Stimulated activated CD4-positive, alpha-beta T cell treated with anti-CD3 and anti-CD28 coated beads, Interleukin-4, amount 100 ng/mL, for 24 hours (primary cell): ENCODE data around the gene SLC37A2.
A peak's percentile ranks its signal among the peaks of the same experiment; 100 is the strongest.
"Not testable (repeated sequence)": the region's sequence is repeated elsewhere in the genome, so short reads cannot be mapped to it uniquely, and the experiment has no call there.

Experiments
- DNase-seq: peaks from one replicate; pipeline ENCODE4 v3.0.0-alpha.2; 2020

Gene SLC37A2

DNA sequence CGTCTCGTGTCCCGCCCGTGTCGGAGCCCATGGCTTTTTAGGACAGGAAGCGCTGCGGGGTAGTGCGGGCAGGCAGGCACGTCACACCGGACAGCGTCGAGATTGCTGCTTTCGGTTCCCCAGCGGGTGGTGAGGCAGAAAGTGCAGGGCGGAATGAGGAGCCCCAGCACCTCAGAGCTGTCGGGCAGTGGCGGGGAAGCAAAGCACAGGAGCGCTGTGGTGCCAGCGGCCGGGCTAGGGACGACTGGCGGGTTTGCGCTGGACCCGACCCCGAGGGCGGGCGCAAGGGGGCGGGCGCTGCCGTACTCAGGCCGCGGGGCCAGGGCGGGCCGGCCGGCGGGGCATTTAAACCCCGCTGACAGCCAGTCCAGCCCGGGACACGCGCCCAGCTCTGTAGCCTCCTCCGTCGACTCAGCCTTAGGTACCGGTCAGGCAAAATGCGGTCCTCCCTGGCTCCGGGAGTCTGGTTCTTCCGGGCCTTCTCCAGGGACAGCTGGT is at the start of gene SLC37A2:
Gene SLC37A2, plus strand, starts transcription at position 375 of the 498 bp plus-strand sequence. Its CDS starts 63 bp downstream, at position 438.
- peak; percentile 37 for DNase-seq

GRCh38 chr11:125016413-125016812 is 46.7 kb upstream of the SLC37A2 start:
- no peak for DNase-seq

- no peak for DNase-seq
Measured at GRCh38 chr11:125020342-125020741, 42.8 kb upstream of the SLC37A2 start.

DNA sequence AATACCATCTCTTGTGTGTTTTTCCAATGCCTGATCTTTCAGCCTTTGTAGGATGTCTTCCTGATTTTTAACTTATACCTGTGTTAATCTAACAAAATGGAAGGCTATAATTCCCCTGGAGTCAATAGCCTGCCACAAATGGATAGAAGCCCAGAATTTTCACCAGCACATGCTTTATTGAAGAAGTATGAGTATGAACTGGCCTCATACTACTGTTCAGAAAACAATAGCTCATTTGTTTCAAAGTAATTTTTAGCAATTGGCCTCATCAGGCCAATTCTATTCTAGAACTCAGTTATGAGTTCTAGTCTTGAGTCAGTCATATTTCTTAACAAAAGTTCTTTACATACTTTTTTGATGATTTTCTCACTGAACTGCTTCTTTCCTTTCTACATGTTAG is 40.6 kb upstream of the SLC37A2 start:
- no peak for DNase-seq

- DNase-seq: no peak
Measured at GRCh38 chr11:125025968-125026367, 37.1 kb upstream of the SLC37A2 start.

DNA sequence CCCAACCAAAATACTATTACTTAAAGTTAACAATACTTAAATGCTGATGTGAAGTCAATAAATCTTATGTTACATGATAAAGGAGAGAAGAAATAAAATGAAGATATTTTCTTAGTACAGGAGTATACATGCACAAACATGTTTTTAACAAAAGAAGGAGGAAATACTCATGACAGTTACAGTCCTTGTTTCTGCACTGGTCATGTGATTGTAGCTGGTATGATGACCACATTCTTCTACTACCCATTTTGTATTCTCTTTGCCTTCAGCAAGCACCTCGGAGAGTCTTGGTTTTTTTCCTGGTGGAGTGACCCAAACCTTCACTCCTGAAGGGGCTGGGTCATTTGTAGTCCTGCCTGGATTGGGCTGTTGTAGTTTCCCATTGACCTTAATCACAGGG is 33.7 kb upstream of the SLC37A2 start:
- not testable (repeated sequence) for DNase-seq

DNA sequence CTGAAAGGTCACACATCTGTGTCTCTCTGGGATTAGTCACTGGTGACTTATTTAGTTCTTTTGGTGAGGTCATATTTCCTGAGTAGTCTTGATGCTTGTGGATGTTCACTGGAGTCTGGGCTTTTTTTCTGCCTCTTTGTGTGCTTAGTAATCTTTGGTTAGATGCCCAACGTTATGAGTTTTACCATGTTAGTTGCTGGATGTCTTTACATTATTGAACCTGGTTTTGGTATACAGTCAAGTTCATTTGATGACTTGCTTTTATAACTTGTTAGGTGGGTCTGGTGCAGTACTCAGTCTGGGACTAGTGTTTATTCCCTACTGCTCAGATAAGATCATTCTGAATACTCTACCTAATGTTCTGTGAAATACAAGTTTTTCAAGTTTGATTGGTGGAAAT is 26.2 kb upstream of the SLC37A2 start:
- DNase-seq: no peak

- DNase-seq: no peak
Measured at GRCh38 chr11:125049164-125049792, 13.8 kb upstream of the SLC37A2 start.

DNA sequence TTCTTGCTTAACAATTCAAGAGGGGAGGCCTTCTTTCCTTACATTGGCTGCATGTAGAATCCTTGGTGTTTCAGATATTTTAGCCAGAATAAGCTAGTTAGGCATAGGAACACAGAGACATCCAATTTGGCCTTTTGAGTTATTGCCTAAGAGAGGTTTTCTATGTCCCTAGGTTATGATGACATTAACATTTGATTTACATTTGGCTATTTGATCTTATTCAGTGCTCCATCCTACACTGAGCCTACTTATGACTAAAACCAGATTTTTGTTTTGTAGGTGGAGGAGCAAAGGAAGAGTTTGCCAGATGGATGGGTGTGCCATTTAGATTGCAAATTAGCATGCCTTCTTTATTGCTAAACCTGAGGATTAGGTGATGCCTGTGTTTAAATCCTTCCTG is 11.1 kb upstream of the SLC37A2 start:
- DNase-seq: no peak

GRCh38 chr11:125053167-125053566 is 9.9 kb upstream of the SLC37A2 start:
- DNase-seq: no peak

DNA sequence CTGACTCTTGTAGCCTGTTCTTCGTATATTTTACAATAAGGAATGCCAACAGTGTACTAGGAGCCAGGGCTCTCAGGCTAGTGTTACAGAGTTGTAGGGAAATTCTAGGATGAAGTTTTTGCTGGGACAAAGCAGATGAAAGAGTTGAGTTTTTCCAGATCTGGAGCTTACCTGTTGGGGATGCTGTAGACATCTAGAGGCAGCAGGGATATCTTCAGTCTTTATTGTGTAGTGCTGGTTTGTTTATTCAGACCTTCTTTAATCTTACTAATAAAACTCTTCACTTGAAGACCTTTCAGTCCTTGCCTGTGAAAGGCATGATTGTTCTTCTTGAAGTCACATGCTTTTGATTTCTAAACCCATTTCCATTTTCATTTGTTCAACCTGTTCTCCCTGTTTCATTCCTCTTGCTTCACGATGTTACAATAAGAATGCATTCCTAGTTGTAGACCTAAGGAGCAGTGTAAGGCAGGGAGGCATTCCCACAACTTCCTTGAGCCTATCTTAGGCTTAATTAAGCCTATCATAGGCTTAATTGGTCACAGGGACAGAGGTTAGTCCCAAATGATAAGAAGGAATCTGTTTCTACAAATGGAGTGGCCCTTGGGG is 7.9 kb upstream of the SLC37A2 start:
- DNase-seq: no peak

DNA sequence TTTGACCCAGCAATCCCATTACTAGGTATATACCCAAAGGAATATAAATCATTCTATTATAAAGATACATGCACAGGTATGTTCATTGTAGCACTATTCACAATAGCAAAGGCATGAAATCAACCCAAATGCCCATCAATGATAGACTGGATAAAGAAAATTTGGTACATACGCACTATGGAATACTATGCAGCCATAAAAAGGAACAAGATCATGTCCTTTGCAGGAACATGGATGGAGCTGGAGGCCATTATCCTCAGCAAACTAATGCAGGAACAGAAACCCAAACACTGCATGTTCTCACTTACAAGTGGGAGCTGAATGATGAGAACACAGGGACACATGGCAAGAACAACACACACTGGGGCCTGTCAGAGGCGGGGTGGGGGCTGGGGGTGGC is 7.0 kb upstream of the SLC37A2 start:
- not testable (repeated sequence) for DNase-seq

DNA sequence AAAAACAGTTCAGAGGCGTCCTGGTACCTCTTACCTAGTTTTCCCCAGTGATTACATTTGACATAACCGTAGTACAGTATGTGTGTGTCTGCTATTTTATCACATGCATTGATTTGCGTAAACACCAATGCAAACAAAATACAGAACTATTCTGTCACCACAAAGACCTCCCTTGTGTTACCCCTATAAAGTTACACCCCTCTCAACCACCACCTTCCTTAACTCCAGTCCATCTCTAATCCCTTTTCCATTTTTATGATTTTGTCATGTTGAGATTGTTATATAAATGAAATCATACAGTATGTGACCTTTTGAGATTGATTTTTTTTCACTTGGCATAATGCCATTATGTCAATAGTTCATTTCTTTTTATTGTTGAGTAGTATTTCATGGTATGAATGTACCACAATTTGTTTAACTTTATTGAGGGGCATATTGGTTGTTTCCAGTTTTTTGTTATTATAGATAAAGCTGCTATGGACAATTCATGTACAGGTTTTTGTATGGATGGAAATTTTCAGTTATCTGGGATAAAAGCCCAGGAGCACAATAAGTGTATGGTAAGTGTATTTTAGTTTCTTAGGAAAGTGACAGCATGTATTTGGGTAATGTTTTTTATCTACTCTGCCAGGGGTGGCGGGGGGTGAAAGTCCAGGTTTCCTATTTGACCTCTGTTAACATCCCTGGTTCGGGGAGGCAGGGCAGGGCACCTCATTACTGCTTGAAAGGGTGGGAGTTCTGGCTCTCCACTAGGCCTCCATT is 6.0 kb upstream of the SLC37A2 start:
- DNase-seq: no peak

GRCh38 chr11:125057693-125058016 is 5.5 kb upstream of the SLC37A2 start:
- DNase-seq: no peak

DNA sequence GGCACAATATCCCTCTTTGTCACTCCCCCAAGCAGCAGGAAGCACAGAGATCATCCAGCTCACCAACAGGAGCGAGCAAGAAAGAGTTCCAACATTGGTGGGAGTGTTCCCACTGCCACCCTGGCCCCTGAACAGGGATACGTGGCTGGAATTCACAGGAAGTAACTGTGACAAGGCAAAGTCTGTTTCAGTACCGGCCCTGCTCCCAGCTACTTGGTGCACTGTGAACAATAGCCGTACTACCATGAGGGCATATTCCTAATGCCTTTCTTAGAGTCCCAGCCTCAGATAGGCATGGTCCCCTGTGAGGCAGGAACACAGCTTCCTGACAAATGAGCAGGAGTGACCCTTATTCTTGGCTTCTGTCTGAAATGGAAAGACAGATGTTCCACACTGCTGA is 1.8 kb upstream of the SLC37A2 start:
- no peak for DNase-seq

- no peak for DNase-seq
Measured at GRCh38 chr11:125062218-125062930, 731 bp upstream of the SLC37A2 start.

GRCh38 chr11:125063429-125064043 is 431 bp downstream of the SLC37A2 start:
- DNase-seq: no peak

DNA sequence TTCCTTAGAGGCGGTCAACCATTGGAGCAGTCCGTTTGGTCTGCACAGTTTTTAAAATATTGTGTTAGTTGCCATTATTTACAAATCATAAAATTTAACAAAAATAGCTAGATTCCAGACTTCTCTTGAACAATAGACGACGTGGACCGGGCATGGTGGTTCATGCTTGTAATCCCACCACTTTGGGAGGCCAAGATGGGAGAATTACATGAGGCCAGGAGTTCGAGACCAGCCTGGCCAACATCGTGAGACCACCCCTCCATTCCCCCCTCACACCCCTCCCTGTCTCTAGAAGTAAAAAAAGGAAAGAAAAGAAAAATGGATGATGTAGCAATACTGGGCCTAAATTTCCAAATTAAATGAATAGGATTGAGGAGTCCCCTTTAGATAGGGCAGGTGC is 965 bp downstream of the SLC37A2 start:
- DNase-seq: no peak

DNA sequence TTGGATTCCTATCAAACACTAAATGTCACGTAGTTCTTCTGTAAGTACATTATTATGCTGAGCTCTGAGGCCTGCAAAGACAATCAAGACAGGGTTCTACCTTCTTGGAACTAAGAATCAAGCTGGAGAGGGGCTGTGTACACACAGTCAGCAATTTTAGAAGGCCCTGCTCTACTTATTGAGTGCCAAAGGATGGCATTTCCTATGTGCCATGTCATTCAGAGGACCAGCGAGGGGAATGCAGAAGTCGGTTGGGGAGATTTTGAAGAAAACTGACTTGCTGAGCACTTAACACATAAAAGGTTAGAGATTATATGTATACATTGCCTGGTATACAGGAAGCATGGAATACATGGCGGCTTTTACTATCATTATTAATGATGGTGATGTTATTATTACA is 5.3 kb downstream of the SLC37A2 start:
- DNase-seq: no peak

DNA sequence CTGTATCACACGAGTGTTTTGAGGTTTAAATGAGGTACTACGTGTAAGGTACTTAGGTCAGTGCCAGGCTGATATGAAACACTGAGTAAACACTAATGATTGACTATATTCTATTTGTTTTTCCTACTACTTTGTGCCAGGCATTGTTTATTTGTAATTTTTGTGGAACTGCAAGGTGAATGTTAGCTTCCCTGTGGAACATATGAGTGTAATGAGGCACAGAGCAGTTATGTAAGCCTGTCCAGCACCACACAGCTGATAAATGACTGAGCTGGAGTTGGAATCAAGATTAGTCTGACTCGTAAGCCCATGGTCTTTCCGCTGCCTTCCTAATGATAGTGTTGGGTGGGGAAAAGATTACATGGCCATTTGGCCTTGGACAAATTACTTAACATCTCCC is 5.9 kb downstream of the SLC37A2 start:
- DNase-seq: no peak

DNA sequence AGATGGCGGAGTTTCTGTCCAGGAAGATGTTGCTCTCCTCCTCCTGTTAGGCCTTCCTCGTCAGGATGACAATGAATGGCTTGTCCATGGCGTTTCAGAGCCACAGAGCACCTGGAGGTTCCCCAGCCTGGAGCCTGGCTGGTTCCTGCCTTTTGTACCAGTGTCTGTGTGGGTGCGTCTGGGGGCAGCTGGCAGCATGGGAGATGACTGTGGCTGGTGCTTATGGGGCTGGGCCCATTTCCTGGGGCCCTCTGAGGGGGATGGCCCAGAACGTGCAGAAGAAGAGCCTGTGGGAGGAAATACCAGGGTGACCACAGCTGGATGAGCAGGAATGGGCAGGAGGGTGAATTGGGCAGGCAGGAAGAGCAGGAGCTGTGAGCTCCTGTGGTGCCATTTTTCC is 6.7 kb downstream of the SLC37A2 start:
- DNase-seq: no peak

GRCh38 chr11:125070699-125071254 is 7.7 kb downstream of the SLC37A2 start:
- no peak for DNase-seq

GRCh38 chr11:125071435-125071834 is 8.3 kb downstream of the SLC37A2 start:
- no peak for DNase-seq
